ENCODE results near the gene VBP1. TPM values are rescaled to one million over a fixed set of nuclear protein-coding genes. Genes with fewer than 3 reads are reported as not detected.

Gene VBP1
- total and polyA plus RNA-seq, 10 donors: 24.1 to 42.1 (median 29.8) TPM

DNA sequence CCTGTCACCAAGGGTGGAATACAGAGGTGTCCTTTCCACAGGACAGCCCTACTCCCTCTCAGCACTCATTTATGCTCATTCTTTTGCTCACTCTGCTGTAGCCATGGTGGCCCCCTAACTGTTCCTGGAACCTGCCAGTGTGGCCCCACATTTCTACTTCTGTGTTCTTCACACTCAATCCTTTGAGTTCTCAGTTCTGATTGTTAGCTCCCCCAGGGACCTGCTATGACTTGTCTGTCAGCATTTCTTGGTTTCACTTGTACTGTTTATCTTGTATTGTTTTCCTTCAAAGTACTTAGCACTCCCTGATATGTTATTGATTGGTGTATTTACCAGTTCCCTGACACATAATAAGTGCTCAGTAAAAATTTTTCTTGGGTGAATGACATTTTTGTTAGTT, 14.9 kb downstream of the VBP1 start:
- Histone ChIP-seq H3K36me3 (peaks cover 0 to 74% (median 12%) of the 10 kb centered on the region in 6 donors), H3K9me3 (no peaks in the 10 kb centered on the region), H3K4me3 (no peak overlapping the region), H3K27me3 (replicated peaks in 1 of 7) (no peaks in the 10 kb centered on the region), H3K27ac (no peak overlapping the region), H3K4me1 (no peaks in the 10 kb centered on the region)
- intact Hi-C loops (cut with DNase I; ENCODE audit: low total_unique reads): no loop called here
- TF ChIP-seq POLR2AphosphoS5 (IDR thresholded peaks at IDR 0.05) (no peak), POLR2A (IDR thresholded peaks at IDR 0.05) (no peak), CTCF (IDR thresholded peaks at IDR 0.05 in 8 of 11, conservative IDR thresholded peaks at IDR 0.05 in 3 of 11) (no peak)
- no peak for DNase-seq

DNA sequence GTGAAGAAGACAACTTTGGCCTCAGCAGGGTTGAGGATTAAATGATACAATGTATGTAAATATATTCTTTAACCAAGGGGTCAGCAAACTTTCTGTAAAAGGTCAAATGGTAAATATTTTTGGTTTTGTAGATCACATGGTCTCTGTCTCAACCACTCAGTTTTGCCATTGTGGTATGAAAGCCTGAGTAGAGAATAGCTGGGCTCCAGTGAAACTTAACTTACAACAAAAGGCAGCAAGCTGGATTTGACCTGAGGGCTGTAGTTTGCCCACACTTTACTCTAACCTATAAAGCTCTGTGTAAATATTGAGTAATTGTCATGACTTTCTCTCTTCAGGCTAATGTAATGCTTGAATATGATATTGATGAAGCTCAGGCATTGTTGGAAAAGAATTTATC, 19.6 kb downstream of the VBP1 start:
- Histone ChIP-seq H3K36me3 (peaks cover 0 to 74% (median 17%) of the 10 kb centered on the region in 6 donors), H3K27ac (no peak overlapping the region), H3K4me3 (no peak overlapping the region), H3K27me3 (replicated peaks in 1 of 7) (no peaks in the 10 kb centered on the region), H3K4me1 (no peaks in the 10 kb centered on the region), H3K9me3 (no peaks in the 10 kb centered on the region)
- no peak for TF ChIP-seq CTCF (IDR thresholded peaks at IDR 0.05 in 8 of 11, conservative IDR thresholded peaks at IDR 0.05 in 3 of 11)
- TF ChIP-seq POLR2A (IDR thresholded peaks at IDR 0.05): no peak
- DNase-seq: no peak
- intact Hi-C loops (cut with DNase I; ENCODE audit: low total_unique reads): no loop called here

DNA sequence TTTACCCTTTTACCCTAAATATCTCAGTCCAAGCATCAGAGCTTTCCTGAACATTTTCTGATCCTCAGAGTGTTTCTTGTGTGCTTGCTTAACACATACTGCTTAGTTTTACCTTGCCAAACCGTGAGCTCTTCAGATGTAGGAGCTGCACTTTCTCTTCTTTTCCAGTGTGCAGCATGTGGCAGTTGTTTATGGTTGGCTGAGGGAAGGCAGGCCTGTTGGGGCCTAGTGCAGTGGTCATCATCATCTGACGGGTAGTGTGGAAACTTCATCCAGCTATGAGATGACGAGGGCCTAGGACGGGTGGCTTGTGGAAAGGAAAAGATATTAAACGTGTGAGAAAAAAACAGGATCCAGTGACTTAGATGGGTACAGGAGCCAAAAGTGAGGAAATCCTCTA, 21.5 kb downstream of the VBP1 start:
- TF ChIP-seq CTCF (IDR thresholded peaks at IDR 0.05 in 8 of 11, conservative IDR thresholded peaks at IDR 0.05 in 3 of 11): no peak
- no peak for TF ChIP-seq POLR2AphosphoS5 (IDR thresholded peaks at IDR 0.05)
- no peak for TF ChIP-seq POLR2A (IDR thresholded peaks at IDR 0.05)
- 69 to 95% (median 94%) methylated on average over 5 of the region's 5 CpGs for WGBS, 5 donors
- H3K4me1 ChIP-seq: no peaks in the 10 kb centered on the region
- intact Hi-C loops (cut with DNase I; ENCODE audit: low total_unique reads): no loop called here
- H3K27ac ChIP-seq: no peak overlapping the region
- no peak for DNase-seq
- H3K9me3 ChIP-seq: no peaks in the 10 kb centered on the region
- H3K4me3 ChIP-seq: no peak overlapping the region
- no peaks in the 10 kb centered on the region for H3K27me3 ChIP-seq (replicated peaks in 1 of 7)
- peaks cover 0 to 58% (median 17%) of the 10 kb centered on the region in 6 donors for H3K36me3 ChIP-seq

DNA sequence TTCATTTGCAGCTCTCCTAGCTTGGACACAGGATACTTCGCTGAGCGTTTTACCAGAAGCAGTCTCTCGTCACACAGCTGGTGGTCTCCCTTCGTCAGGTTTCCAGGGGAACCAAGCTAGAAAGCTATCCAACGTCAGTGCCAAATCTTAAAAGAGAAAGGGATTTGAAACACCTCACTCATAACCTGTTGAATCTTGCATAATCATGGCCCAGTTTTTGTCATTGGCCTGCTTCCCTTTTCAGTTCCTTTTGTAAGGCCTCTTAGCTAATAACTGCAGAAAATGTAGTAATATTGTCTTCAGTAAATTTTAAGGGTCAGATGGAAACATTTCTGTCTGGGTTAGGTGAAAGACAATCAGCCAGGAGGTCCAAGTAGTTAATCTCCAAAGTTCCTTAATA, 26.0 kb downstream of the VBP1 start:
- no peak for TF ChIP-seq CTCF (IDR thresholded peaks at IDR 0.05 in 8 of 11, conservative IDR thresholded peaks at IDR 0.05 in 3 of 11)
- no peak for TF ChIP-seq POLR2A (IDR thresholded peaks at IDR 0.05)
- TF ChIP-seq POLR2AphosphoS5 (IDR thresholded peaks at IDR 0.05): no peak
- no peaks in the 10 kb centered on the region for H3K9me3 ChIP-seq
- H3K4me3 ChIP-seq: peak overlapping the region in 1 of 8 donors; percentile 26
- no peaks in the 10 kb centered on the region for H3K27me3 ChIP-seq (replicated peaks in 1 of 7)
- peaks cover 0 to 31% (median 8%) of the 10 kb centered on the region in 6 donors for H3K36me3 ChIP-seq
- no peaks in the 10 kb centered on the region for H3K4me1 ChIP-seq
- peak overlapping the region in 6 of 8 donors; percentile 37 to 80 (median 67) for H3K27ac ChIP-seq
- 54 to 75% (median 64%) methylated on average over 5 of the region's 5 CpGs for WGBS, 5 donors
- intact Hi-C loops (cut with DNase I; ENCODE audit: low total_unique reads): no loop called here
- DNase-seq: no peak
